Esophagus squamous epithelium (tissue), 4 donors: ENCODE results near the gene SIX3.

Experiments
- POLR2A ChIP-seq, 4 donors: fragments of 450-650 bp; IDR thresholded peaks; one replicate each; pipeline ENCODE4 v1.6.1; 2017; ENCODE audit warnings: antibody characterized with exemption in 4 of 4, mild to moderate bottlenecking in 4 of 4, moderate library complexity in 3 of 4
- TF ChIP-seq, protein P1 (sequence below), 6 experiments: fragments of 450-650 bp in 4 of 6; fragments of 200-600 bp in 2 of 6; sonication (generic) in 2 of 6; IDR thresholded peaks; one replicate each; pipeline ENCODE4 v1.5.1; 2016 to 2019; ENCODE audit warnings: antibody characterized with exemption in 6 of 6, mild to moderate bottlenecking in 4 of 6, moderate library complexity in 4 of 6

DNA sequence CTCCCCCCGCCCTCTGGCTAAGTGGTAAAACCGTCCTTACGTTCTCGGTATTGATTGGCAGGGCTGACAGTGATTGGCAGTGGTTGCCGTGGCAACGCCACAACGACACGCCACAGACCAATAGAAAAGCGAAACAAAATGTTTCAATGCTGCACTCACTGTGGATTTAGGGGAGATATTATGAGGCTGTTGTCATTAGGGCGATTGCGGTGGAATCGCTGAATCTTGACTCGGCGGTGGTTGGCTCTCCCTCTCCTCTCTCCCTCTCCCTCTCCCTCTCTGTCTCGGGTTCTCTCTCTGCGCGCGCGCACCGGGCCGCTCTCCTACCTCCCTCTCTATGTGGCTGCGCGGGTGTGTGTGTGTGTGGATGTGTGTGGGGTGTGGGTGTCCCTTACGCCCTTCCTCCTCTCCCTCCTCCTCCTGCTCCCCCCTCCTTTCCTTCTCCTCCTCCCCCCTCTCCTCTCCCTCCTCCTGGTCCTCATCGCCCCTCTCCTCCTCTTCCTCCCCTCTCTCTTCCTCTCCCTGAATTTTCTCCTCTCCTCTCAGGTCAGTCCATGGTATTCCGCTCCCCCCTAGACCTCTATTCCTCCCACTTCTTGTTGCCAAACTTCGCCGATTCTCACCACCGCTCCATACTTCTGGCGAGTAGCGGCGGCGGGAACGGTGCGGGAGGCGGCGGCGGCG lies at the start of gene SIX3:
- TF ChIP-seq, protein P1, sequence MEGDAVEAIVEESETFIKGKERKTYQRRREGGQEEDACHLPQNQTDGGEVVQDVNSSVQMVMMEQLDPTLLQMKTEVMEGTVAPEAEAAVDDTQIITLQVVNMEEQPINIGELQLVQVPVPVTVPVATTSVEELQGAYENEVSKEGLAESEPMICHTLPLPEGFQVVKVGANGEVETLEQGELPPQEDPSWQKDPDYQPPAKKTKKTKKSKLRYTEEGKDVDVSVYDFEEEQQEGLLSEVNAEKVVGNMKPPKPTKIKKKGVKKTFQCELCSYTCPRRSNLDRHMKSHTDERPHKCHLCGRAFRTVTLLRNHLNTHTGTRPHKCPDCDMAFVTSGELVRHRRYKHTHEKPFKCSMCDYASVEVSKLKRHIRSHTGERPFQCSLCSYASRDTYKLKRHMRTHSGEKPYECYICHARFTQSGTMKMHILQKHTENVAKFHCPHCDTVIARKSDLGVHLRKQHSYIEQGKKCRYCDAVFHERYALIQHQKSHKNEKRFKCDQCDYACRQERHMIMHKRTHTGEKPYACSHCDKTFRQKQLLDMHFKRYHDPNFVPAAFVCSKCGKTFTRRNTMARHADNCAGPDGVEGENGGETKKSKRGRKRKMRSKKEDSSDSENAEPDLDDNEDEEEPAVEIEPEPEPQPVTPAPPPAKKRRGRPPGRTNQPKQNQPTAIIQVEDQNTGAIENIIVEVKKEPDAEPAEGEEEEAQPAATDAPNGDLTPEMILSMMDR (IDR thresholded peaks at IDR 0.05): no peak
- no peak for TF ChIP-seq POLR2A (IDR thresholded peaks at IDR 0.05)
